UCSD-AML1 (cell line): ENCODE results near the gene LASP1.
A peak's percentile ranks its signal among the peaks of the same experiment; 100 is the strongest.
"Not testable (repeated sequence)": the region's sequence is repeated elsewhere in the genome, so short reads cannot be mapped to it uniquely, and the experiment has no call there.

Experiments
- DNase-seq: peaks from one replicate; lab custom pipeline; 2025; ENCODE audit not compliant: unreplicated experiment; lab: John Stamatoyannopoulos, UW

LASP1 gene

DNA sequence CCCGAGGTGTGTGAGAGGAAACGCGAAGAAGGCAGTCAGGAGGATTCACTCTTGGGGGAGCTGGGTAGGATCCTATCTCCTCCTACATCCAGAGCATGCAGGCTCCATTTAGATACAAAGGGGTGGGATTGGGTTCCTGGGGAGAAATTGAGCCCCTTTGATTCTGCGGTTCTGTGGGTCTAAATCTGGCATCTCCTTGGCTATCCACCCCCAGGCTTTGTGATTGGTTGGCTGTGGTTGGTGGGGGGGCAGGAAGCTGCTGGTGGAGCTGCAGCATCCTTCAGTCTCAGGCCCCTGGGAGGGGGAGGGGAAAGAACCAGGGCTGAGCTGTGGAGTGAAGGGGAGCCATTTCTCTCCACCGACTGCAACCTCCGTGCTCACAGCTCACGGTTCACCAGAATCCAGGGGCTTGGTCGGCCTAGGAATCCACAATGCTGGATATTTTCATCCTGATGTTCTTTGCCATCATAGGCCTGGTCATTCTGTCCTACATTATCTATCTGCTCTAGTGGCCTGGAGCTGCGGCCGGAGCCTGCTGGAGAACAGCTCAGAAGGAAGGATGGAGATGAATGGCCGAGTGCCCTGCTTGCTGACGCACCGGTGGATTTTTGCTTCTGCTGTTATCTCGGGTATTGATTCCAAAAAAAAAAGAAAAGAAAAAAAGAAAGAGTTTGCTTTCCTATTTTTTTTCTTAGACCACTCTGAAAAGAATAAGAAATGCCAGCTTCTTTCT, 55.6 kb downstream of the LASP1 start, which contains the start of gene LASP1NB:
Gene LASP1NB, plus strand, starts transcription at position 352 of the 733 bp plus-strand sequence.
- DNase-seq = peak; percentile 62

DNA sequence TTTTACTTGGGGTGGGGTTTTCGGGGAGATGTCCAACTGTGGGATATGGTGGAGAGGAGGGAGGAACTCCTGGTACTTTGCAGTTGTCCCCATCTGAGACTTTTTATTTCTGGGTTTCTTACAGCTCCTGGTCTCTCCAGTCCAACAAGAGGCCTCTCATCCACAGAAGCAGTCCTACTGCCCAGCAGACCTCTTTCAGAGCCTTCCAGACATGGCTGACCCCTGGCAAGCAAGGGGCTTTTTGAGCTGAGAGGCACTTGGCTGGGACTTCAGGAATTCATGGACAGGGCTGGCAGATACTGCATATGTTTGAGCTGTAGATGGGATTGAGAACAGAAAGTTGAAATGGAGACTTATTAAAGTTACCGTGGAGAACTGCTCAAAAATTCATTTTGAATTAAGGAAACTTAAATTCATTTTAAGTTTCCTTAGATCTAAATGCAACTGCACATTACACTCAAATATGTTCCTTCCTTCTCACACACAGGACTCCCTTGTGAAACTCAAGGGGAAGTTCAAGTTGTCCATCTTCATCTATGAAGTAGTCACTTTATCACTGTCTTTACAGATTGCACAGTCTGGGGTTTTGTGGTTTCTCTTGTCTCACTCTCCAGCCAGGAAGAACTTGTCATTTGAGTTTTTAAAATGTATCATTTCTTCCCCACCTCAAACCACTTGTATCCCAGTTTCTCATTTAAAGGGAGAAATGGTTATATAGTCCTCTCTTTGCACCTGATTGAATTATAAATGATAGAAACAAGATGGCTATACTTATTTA, 56.6 kb downstream of the LASP1 start:
- DNase-seq = no peak

DNA sequence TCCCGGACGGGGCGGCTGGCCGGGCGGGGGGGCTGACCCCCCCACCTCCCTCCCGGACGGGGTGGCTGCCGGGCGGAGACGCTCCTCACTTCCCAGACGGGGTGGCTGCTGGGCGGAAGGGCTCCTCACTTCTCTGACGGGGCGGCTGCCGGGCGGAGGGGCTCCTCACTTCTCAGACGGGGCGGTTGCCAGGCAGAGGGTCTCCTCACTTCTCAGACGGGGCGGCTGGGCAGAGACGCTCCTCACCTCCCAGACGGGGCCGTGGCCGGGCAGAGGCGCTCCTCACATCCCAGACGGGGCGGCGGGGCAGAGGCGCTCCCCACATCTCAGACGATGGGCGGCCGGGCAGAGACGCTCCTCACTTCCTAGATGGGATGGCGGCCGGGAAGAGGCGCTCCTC, 60.9 kb downstream of the LASP1 start:
- DNase-seq = not testable (repeated sequence)

DNA sequence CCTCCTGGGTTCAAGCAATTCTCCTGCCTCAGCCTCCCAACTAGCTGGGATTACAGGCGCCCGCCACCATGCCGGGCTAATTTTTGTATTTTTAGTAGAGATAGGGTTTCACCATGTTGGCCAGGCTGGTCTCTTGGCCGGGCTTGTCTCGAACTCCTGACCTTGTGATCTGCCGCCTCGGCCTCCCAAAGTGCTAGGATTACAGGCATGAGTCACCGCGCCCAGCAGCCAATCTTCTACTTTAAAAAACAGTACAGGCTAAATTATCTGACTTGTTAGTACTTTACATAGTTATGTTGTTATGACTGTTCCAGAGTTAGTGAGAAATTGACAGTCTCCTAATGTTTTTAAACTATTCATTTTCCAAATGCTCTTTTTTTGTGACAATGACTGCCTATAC, 64.1 kb downstream of the LASP1 start:
- DNase-seq = not testable (repeated sequence)

- no peak for DNase-seq
Measured at GRCh38 chr17:38939987-38940386, 70.1 kb downstream of the LASP1 start.

DNA sequence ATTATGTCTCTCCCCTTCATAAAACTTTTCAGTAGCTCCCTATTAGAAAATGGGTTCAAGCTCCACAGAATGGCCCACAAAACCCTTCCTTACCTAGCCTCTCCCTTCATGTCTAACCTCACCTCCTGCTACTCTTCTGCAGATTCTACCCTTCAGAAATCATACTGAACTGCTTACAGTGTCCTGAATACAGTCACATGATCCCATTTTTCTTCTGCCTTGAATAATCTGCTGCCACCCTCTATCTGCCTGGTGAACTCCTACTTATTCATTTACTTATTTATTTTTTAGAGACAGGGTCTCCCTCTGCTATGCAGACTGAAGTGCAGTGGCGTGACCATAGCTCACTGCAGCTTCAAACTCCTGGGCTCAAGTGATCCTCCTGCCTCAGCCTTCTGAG, 70.5 kb downstream of the LASP1 start:
- DNase-seq = no peak

- DNase-seq = no peak
Measured at GRCh38 chr17:38942696-38943334, 73.0 kb downstream of the LASP1 start.

- no peak for DNase-seq
Measured at GRCh38 chr17:38943607-38944006, 73.7 kb downstream of the LASP1 start.

DNA sequence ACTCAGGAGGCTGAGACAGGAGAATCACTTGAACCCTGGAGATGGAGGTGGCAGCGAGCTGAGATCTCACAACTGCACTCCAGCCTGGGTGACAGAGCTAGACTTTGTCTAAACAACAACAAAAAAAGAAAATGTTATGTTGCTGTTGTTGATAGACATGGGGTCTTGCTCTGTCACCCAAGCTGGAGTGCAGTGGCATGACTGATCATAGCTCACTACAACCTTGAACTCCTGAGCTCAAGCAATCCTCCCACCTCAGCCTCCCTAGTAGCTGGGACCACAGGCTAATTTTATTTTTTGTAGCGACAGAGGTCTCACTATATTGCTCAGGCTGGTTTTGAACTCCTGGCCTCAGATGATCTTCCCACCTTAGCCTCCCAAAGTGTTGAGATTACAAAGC, 77.3 kb downstream of the LASP1 start:
- no peak for DNase-seq

- not testable (repeated sequence) for DNase-seq
Measured at GRCh38 chr17:38953800-38954199, 83.9 kb downstream of the LASP1 start.

GRCh38 chr17:38958326-38958725, 88.5 kb downstream of the LASP1 start:
- no peak for DNase-seq

- DNase-seq = no peak
Measured at GRCh38 chr17:38958756-38959155, 88.9 kb downstream of the LASP1 start.

DNA sequence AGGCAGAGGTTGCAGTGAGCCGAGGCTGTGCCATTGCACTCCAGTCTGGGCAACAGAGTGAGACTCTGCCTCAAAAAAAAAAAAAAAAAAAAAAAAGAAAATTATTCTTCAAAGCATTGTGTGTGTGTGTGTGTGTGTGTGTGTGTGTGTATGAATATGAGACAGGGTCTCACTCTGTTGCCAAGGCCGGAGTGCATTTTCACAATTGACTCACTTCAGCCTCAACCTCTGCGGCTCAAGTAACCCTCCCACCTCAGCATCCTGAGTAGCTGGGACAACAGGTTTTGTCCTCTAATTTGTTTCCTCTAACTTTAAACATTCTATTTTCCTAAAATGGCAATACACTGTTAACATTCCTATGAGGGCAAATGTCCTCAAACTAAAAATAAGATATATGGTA, 89.7 kb downstream of the LASP1 start:
- DNase-seq = no peak

DNA sequence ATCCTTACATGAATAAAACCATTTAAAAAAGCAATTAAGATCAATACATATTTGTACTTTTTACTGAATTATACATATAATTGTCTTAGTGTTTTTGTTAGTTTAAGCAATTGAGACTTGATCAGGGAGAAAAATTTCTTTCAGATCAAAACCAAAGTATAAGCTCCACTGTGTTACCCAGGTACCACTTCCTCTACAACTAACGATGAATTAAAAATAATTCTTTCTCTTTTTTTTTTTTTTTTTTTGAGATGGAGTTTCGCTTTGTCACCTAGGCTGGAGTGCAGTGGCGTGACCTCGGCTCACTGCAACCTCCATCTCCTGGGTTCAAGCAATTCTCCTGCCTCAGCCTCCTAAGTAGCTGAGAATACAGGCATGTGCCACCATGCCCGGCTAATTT, 90.5 kb downstream of the LASP1 start:
- no peak for DNase-seq

GRCh38 chr17:38961413-38961812, 91.6 kb downstream of the LASP1 start:
- DNase-seq = no peak

DNA sequence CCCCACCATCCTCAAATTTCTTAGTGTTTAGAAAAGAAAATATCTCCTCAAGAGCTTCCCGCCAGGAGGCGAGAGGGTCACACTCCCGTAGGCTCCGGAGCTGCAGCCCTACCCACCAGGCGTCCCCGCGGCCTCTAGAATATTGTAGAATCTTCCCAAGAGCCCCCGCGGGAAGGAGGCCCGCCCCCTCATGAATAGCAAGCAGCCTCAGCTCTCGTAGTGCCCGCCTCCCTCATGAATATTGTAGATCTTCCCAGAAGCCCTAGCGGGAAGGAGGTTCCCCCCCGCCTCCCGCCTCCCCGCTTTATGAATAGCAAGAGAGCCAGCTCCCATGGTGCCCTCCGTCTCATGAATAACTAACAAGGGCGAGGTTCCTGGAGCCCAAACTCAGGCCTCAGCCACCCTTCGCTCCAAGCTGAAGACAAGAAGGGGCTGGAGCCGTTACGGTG, 97.5 kb downstream of the LASP1 start, which contains the start of gene FBXO47:
Gene FBXO47, minus strand, starts transcription at position 114 of the 449 bp plus-strand sequence. CDS start 4,378 bp downstream, outside the sequence.
- no peak for DNase-seq

- no peak for DNase-seq
Measured at GRCh38 chr17:38969281-38969680, 99.4 kb downstream of the LASP1 start.

DNA sequence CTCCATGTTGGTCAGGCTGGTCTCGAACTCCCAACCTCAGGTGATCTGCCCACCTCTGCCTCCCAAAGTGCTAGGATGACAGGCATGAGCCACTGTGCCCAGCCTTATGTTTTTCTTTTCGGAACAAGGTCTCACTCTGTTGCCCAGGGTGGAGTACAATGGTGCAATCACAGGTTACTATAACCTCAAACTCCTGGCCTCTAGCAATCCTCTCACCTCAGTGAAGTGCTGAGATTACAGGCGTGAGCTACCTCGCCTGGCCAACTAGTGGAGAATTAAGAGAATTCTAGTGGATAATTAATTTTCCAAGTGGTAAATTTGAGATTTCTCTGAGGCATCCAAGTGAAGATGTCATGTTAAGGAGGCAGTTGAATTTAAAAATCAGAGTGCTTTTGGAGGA, 100.3 kb downstream of the LASP1 start:
- no peak for DNase-seq

GRCh38 chr17:38970804-38971203, 100.9 kb downstream of the LASP1 start:
- DNase-seq = no peak
